WI38 (cell line): ENCODE data around the gene PAK1.

ENCODE experiments used
- H3K4me3 ChIP-seq: 2 replicates; pipeline ENCODE4 v1.5.1; 2011; ENCODE audit warnings: low read depth, mild to moderate bottlenecking, control low read depth, low read length
- TF ChIP-seq, protein P1 (sequence below): IDR thresholded peaks from 2 replicates; pipeline ENCODE4 v1.5.1; 2012; ENCODE audit warnings: low read depth, mild to moderate bottlenecking, control low read depth, low read length

The PAK1 gene

DNA sequence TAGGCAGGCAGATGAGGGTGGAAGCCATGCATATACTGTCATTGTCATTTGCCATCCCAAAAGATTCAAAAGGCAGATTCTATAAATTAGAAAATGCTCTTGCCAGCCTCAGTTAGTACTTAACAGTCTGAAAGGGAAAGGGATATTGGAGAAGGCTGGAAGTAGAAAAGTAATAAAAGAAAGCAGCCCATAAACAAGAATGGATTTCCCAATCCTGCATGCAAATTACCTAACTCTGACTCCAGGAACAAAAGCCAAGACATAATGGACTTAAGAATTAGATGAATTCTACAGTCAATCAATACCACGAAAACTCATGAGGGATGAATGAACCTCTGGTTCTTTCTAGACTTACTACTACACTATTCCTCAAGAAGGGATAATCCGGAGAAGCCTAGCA, 5.9 kb downstream of the PAK1 start:
- no peak overlapping the region for H3K4me3 ChIP-seq
- TF ChIP-seq, protein P1, sequence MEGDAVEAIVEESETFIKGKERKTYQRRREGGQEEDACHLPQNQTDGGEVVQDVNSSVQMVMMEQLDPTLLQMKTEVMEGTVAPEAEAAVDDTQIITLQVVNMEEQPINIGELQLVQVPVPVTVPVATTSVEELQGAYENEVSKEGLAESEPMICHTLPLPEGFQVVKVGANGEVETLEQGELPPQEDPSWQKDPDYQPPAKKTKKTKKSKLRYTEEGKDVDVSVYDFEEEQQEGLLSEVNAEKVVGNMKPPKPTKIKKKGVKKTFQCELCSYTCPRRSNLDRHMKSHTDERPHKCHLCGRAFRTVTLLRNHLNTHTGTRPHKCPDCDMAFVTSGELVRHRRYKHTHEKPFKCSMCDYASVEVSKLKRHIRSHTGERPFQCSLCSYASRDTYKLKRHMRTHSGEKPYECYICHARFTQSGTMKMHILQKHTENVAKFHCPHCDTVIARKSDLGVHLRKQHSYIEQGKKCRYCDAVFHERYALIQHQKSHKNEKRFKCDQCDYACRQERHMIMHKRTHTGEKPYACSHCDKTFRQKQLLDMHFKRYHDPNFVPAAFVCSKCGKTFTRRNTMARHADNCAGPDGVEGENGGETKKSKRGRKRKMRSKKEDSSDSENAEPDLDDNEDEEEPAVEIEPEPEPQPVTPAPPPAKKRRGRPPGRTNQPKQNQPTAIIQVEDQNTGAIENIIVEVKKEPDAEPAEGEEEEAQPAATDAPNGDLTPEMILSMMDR: no peak

DNA sequence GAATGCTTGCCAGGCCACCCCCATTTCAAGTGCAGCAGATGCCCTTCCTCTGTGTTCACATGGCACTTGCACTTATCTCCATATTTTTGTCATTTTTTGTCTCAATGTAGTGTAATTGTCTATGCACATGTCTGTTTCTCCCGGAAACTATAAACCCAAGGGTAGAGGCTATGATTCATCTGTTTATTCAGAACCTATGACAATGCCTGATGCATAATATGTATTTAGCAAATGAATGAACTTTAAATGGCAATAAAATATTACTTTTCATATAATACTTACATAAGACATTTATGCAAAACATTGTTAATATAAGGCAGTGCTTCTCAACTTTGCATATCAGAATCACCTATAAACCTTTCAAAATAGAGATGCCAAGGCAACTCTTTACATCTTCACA, 6.7 kb downstream of the PAK1 start:
- H3K4me3 ChIP-seq: no peak overlapping the region
- TF ChIP-seq, protein P1: no peak

DNA sequence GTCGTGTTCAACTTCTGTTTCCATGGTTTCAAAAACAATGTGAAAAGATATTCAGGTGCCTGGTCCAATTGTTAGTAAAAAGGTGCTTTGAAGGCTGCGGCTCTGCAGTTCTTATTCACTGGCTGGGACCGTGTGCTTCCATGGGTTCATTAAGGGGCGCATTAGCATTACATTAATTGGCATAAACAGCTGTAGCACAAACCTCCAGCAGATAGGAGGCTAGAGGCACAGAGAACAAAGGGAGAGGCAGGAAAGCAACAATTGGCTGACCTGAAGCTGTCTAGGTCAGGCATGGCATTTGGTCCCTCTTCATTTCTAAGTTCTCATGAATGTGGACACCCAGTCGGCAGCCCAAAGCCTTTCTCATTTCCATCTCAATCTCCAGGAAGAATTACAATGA, 16.6 kb downstream of the PAK1 start:
- TF ChIP-seq, protein P1: no peak
- H3K4me3 ChIP-seq: no peak overlapping the region

DNA sequence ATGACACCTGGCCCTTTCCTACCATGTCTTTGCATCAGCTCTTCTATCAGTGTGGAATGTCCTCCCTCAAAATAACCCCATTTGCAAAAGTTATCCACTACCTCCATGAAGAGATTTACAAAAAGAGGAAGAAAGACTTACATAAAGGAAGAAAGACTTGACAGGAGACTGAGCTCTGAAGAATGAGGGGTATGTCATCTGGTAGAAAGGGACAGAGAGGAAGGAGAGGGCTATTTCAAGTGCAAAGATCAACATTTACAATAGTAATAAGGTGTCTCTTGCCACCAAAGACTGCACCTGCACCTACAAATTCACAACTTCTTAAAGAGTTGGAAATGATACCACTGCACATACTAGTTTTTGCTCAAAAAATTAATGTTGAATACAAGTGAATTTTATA, 18.2 kb downstream of the PAK1 start:
- H3K4me3 ChIP-seq: no peak overlapping the region
- TF ChIP-seq, protein P1: no peak

DNA sequence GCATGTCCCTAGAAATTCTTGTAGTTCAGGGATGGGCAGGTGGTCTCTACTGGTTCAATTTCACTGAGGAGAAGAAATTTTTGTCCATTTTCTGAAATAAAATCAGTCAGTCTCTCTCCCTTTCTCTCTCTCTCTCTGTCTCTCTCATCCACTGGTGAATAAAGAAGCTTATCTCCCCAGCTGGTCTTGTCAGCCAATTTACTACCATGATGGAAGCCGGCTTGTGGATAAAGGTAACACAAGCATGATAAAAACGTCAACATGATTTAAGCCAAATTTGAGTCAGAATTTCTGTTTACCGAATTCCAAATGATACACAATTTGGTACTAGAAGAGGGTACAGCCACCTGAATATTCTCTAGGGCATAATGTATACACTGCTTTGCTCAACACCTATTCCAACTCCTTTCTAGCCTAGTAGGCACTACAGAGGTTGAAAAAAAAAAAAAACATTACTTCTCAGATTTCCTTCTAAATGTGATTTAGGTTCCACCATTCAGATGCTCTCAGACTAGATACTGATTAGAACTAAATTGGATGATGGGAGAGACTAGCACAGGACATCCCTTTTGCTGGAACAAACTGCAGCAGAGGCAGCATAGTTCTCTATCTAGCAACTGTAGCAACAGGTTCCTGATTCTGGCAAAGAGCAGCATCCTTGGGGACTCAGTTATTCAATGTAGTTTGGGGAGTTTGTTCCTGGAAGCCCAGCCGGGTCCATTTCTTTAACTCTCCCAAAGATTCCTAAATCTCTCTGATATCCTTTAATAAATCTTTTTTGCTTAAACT, 18.8 kb downstream of the PAK1 start:
- no peak overlapping the region for H3K4me3 ChIP-seq
- TF ChIP-seq, protein P1: no peak

DNA sequence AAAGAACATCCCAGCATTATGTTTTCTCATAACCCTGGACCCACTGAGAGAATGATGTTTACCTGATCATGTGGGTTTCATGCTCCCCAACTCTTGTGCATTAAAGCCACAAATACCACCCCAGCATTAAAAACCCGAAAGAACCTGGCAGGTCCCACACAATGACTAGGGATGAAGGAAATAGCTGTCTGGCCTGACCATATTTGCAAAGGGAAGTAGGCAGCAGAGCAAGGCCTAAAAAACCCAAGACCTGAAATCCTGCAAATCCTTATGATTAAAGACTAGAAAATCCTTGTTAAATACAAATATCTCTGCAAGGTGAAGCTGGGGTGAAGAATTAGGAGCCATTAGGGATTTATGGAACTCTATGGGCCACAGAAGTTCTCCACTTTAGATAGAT, 23.7 kb downstream of the PAK1 start:
- TF ChIP-seq, protein P1: no peak
- H3K4me3 ChIP-seq: no peak overlapping the region

DNA sequence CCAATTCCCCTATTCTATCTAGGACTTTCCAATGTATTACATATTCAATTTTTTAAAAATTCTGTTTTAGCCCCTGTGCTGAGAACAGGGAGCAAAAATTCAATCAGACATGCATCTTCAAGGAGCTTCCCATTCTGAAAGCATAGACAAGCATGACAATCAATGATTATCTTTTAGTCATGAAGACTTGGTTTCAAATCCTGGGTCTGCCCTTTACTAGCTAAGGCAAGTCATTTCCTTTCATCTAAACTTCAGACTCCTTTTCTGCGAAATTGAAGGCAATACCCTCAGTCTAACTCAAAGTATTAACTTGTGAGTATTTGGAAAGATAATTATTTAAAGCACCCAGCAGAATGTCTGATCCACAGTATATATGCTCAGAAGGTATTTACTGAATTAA, 24.1 kb downstream of the PAK1 start:
- no peak overlapping the region for H3K4me3 ChIP-seq
- TF ChIP-seq, protein P1: no peak
